Measurements from ENCODE around the gene ATG2B. TPM values are rescaled to one million over a fixed set of nuclear protein-coding genes. Genes with fewer than 3 reads are reported as not detected.

The ATG2B gene
- total and polyA plus RNA-seq, 10 of the 15 experiments (the other 5 are each of a cell fraction or from before 2014, with no cell fraction given): 0.84 to 15.4 (median 9.9) TPM

DNA sequence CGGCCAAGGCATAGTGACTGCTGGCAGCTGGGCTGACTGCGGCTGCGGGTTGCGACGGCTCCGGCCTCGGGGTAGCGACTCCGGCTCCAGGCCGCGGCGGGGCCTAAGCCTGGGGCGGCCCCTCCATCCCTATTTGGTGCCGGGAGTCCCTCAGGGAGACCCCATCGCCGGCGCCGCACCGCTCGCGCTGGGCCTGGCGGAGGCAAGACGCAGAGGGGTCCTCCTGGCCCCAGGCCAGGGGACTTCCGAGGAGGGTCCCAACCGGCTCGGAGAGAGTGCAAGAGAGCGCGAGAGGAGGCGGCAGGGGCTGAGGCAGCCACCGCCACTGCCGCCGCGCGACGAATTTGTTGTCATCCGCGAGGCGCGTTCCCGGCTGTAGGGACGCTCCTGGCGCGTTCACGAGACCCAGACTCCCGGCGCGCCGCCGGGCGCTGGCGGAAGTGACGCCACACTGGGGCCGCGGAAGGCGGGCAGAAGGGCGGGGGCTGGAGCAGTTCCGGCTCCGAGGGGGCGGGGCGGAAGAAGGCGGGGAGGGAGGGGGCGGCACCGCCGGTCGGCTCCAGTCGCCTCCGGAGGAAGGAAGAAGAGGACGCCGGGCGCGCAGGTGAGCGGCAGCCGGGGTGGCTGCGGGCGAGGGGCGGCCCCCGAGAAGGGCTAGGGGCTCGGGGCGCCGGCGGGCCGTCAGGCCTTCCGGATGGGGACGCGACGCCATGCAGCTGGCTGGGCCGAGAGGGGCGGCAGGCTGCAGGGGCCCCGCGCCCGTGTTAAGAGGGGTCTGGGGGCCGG, at the start of gene ATG2B, which contains the start of gene GSKIP (continued):
- TF ChIP-seq, protein P1, sequence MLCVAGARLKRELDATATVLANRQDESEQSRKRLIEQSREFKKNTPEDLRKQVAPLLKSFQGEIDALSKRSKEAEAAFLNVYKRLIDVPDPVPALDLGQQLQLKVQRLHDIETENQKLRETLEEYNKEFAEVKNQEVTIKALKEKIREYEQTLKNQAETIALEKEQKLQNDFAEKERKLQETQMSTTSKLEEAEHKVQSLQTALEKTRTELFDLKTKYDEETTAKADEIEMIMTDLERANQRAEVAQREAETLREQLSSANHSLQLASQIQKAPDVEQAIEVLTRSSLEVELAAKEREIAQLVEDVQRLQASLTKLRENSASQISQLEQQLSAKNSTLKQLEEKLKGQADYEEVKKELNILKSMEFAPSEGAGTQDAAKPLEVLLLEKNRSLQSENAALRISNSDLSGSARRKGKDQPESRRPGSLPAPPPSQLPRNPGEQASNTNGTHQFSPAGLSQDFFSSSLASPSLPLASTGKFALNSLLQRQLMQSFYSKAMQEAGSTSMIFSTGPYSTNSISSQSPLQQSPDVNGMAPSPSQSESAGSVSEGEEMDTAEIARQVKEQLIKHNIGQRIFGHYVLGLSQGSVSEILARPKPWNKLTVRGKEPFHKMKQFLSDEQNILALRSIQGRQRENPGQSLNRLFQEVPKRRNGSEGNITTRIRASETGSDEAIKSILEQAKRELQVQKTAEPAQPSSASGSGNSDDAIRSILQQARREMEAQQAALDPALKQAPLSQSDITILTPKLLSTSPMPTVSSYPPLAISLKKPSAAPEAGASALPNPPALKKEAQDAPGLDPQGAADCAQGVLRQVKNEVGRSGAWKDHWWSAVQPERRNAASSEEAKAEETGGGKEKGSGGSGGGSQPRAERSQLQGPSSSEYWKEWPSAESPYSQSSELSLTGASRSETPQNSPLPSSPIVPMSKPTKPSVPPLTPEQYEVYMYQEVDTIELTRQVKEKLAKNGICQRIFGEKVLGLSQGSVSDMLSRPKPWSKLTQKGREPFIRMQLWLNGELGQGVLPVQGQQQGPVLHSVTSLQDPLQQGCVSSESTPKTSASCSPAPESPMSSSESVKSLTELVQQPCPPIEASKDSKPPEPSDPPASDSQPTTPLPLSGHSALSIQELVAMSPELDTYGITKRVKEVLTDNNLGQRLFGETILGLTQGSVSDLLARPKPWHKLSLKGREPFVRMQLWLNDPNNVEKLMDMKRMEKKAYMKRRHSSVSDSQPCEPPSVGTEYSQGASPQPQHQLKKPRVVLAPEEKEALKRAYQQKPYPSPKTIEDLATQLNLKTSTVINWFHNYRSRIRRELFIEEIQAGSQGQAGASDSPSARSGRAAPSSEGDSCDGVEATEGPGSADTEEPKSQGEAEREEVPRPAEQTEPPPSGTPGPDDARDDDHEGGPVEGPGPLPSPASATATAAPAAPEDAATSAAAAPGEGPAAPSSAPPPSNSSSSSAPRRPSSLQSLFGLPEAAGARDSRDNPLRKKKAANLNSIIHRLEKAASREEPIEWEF (IDR thresholded peaks at IDR 0.05; ENCODE audit: insufficient replicate concordance, low read depth, low read length): no peak
- TF ChIP-seq, protein P2, sequence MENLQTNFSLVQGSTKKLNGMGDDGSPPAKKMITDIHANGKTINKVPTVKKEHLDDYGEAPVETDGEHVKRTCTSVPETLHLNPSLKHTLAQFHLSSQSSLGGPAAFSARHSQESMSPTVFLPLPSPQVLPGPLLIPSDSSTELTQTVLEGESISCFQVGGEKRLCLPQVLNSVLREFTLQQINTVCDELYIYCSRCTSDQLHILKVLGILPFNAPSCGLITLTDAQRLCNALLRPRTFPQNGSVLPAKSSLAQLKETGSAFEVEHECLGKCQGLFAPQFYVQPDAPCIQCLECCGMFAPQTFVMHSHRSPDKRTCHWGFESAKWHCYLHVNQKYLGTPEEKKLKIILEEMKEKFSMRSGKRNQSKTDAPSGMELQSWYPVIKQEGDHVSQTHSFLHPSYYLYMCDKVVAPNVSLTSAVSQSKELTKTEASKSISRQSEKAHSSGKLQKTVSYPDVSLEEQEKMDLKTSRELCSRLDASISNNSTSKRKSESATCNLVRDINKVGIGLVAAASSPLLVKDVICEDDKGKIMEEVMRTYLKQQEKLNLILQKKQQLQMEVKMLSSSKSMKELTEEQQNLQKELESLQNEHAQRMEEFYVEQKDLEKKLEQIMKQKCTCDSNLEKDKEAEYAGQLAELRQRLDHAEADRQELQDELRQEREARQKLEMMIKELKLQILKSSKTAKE (IDR thresholded peaks at IDR 0.05; ENCODE audit: low read depth, poor library complexity, severe bottlenecking): no peak
- TF ChIP-seq NR2C1 (IDR thresholded peaks at IDR 0.05) (no peak), YBX1 (IDR thresholded peaks at IDR 0.05) (no peak), RB1 (IDR thresholded peaks at IDR 0.05; ENCODE audit: borderline replicate concordance) (0 out of 2 replicates have a peak, but pooled peaks have one; percentile 14), NRF1 (conservative IDR thresholded peaks at IDR 0.05; ENCODE audit: low read depth, low read length) (no peak), POLR2AphosphoS2 (IDR thresholded peaks at IDR 0.05; ENCODE audit: low read depth, low read length) (peak; percentile 31; the same call in 1 of the 2 replicates), NFYB (IDR thresholded peaks at IDR 0.05; ENCODE audit: insufficient read depth, low read depth, low read length) (no peak), NFXL1 (IDR thresholded peaks at IDR 0.05; ENCODE audit: borderline replicate concordance) (no peak), RFX5 (IDR thresholded peaks at IDR 0.05; ENCODE audit: low read depth, low read length) (no peak; the same call in 1 of the 2 replicates), JUND (IDR thresholded peaks at IDR 0.05; ENCODE audit: low read depth, low read length) (no peak), MEF2B (IDR thresholded peaks at IDR 0.05; ENCODE audit: partially characterized antibody, poor library complexity, severe bottlenecking) (no peak), MYC (IDR thresholded peaks at IDR 0.05; ENCODE audit: insufficient read depth, insufficient read length, insufficient replicate concordance, low read length, severe bottlenecking) (no peak), NFIC (IDR thresholded peaks at IDR 0.05; ENCODE audit: low read depth, low read length) (no peak), PAX5 (IDR thresholded peaks at IDR 0.05; ENCODE audit: borderline replicate concordance, low read depth, low read length) (no peak), ESRRA (IDR thresholded peaks at IDR 0.05; ENCODE audit: low read length) (no peak), DPF2 (IDR thresholded peaks at IDR 0.05) (peak; percentile 32; the same call in 1 of the 2 replicates), NR2C2 (IDR thresholded peaks at IDR 0.05; ENCODE audit: borderline replicate concordance, control insufficient read depth, insufficient read length, low read depth) (no peak), SUZ12 (IDR thresholded peaks at IDR 0.05; ENCODE audit: unreplicated experiment) (no peak), NBN (IDR thresholded peaks at IDR 0.05) (no peak)
- TF ChIP-seq, protein P3, sequence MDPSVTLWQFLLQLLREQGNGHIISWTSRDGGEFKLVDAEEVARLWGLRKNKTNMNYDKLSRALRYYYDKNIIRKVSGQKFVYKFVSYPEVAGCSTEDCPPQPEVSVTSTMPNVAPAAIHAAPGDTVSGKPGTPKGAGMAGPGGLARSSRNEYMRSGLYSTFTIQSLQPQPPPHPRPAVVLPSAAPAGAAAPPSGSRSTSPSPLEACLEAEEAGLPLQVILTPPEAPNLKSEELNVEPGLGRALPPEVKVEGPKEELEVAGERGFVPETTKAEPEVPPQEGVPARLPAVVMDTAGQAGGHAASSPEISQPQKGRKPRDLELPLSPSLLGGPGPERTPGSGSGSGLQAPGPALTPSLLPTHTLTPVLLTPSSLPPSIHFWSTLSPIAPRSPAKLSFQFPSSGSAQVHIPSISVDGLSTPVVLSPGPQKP (IDR thresholded peaks at IDR 0.05; ENCODE audit: low read depth, low read length): peak; percentile 55; the same call in 1 of the 2 replicates
